ENCODE measurements around the gene TAF4.
"Not testable (repeated sequence)": the region's sequence is repeated elsewhere in the genome, so short reads cannot be mapped to it uniquely, and the experiment has no call there.

TAF4 gene

GRCh38 chr20:61948586-61949362 lies 116.9 kb downstream of the TAF4 start:
- H3K4me3 ChIP-seq (ENCODE audit: low read length) = no peak overlapping the region
- H3K27ac ChIP-seq (ENCODE audit: low read length) = no peak overlapping the region
- no peaks in the 10 kb centered on the region for H3K36me3 ChIP-seq (ENCODE audit: insufficient read depth, low read depth, low read length)

GRCh38 chr20:61948056-61948455 lies 117.6 kb downstream of the TAF4 start:
- H3K36me3 ChIP-seq (ENCODE audit: insufficient read depth, low read depth, low read length); H3K4me1 ChIP-seq (ENCODE audit: insufficient read depth, low read length); H3K27me3 ChIP-seq (ENCODE audit: insufficient read depth, low read length); H3K4me3 ChIP-seq (ENCODE audit: low read length); H3K9me3 ChIP-seq (ENCODE audit: insufficient read depth, low read depth, low read length); H3K27ac ChIP-seq (ENCODE audit: low read length); H3K9ac ChIP-seq (ENCODE audit: low read depth, low read length): not testable (repeated sequence)

More at GRCh38 chr20:61948586-61949362, 116.9 kb downstream of the TAF4 start:
- peaks cover 4% of the 10 kb centered on the region; the same call in 1 of the 2 replicates for H3K4me1 ChIP-seq (ENCODE audit: insufficient read depth, low read length)
- no peaks in the 10 kb centered on the region for H3K27me3 ChIP-seq (ENCODE audit: insufficient read depth, low read length)
- no peak overlapping the region for H3K9ac ChIP-seq (ENCODE audit: low read depth, low read length)
- H3K9me3 ChIP-seq (ENCODE audit: insufficient read depth, low read depth, low read length) = no peaks in the 10 kb centered on the region

- H3K4me3 ChIP-seq (ENCODE audit: low read length); H3K27me3 ChIP-seq (ENCODE audit: insufficient read depth, low read length); H3K36me3 ChIP-seq (ENCODE audit: insufficient read depth, low read depth, low read length); H3K4me1 ChIP-seq (ENCODE audit: insufficient read depth, low read length); H3K27ac ChIP-seq (ENCODE audit: low read length); H3K9me3 ChIP-seq (ENCODE audit: insufficient read depth, low read depth, low read length); H3K9ac ChIP-seq (ENCODE audit: low read depth, low read length): not testable (repeated sequence)
These were observed 120.2 kb downstream of the TAF4 start for GRCh38 chr20:61945495-61945894.

- H3K4me3 ChIP-seq (ENCODE audit: low read length); H3K9me3 ChIP-seq (ENCODE audit: insufficient read depth, low read depth, low read length); H3K4me1 ChIP-seq (ENCODE audit: insufficient read depth, low read length); H3K27ac ChIP-seq (ENCODE audit: low read length); H3K27me3 ChIP-seq (ENCODE audit: insufficient read depth, low read length); H3K9ac ChIP-seq (ENCODE audit: low read depth, low read length); H3K36me3 ChIP-seq (ENCODE audit: insufficient read depth, low read depth, low read length): not testable (repeated sequence)
These were observed 120.7 kb downstream of the TAF4 start for GRCh38 chr20:61944967-61945366.

GRCh38 chr20:61942526-61942925 lies 123.2 kb downstream of the TAF4 start:
- H3K9me3 ChIP-seq (ENCODE audit: insufficient read depth, low read depth, low read length) = no peaks in the 10 kb centered on the region
- H3K4me1 ChIP-seq (ENCODE audit: insufficient read depth, low read length) = no peaks in the 10 kb centered on the region
- no peak overlapping the region for H3K27ac ChIP-seq (ENCODE audit: low read length)
- no peak overlapping the region for H3K4me3 ChIP-seq (ENCODE audit: low read length)
- H3K36me3 ChIP-seq (ENCODE audit: insufficient read depth, low read depth, low read length) = no peaks in the 10 kb centered on the region
- no peak overlapping the region for H3K9ac ChIP-seq (ENCODE audit: low read depth, low read length)
- H3K27me3 ChIP-seq (ENCODE audit: insufficient read depth, low read length) = no peaks in the 10 kb centered on the region

GRCh38 chr20:61941721-61942405 lies 123.8 kb downstream of the TAF4 start:
- Histone ChIP-seq H3K9me3 (ENCODE audit: insufficient read depth, low read depth, low read length) (no peaks in the 10 kb centered on the region), H3K4me3 (ENCODE audit: low read length) (no peak overlapping the region), H3K27ac (ENCODE audit: low read length) (no peak overlapping the region), H3K36me3 (ENCODE audit: insufficient read depth, low read depth, low read length) (no peaks in the 10 kb centered on the region), H3K4me1 (ENCODE audit: insufficient read depth, low read length) (no peaks in the 10 kb centered on the region; the same call in 1 of the 2 replicates), H3K9ac (ENCODE audit: low read depth, low read length) (no peak overlapping the region), H3K27me3 (ENCODE audit: insufficient read depth, low read length) (no peaks in the 10 kb centered on the region)

GRCh38 chr20:61940976-61941720 lies 124.5 kb downstream of the TAF4 start:
- no peak overlapping the region for H3K27ac ChIP-seq (ENCODE audit: low read length)

GRCh38 chr20:61940491-61940890 lies 125.2 kb downstream of the TAF4 start:
- Histone ChIP-seq H3K9me3 (ENCODE audit: insufficient read depth, low read depth, low read length) (no peaks in the 10 kb centered on the region), H3K36me3 (ENCODE audit: insufficient read depth, low read depth, low read length) (no peaks in the 10 kb centered on the region), H3K4me3 (ENCODE audit: low read length) (no peak overlapping the region), H3K4me1 (ENCODE audit: insufficient read depth, low read length) (peaks cover 2% of the 10 kb centered on the region; the same call in 1 of the 2 replicates), H3K27me3 (ENCODE audit: insufficient read depth, low read length) (no peaks in the 10 kb centered on the region), H3K27ac (ENCODE audit: low read length) (no peak overlapping the region), H3K9ac (ENCODE audit: low read depth, low read length) (no peak overlapping the region)

More at GRCh38 chr20:61940976-61941720, 124.5 kb downstream of the TAF4 start:
- Histone ChIP-seq H3K9me3 (ENCODE audit: insufficient read depth, low read depth, low read length) (no peaks in the 10 kb centered on the region), H3K36me3 (ENCODE audit: insufficient read depth, low read depth, low read length) (no peaks in the 10 kb centered on the region), H3K4me3 (ENCODE audit: low read length) (no peak overlapping the region), H3K4me1 (ENCODE audit: insufficient read depth, low read length) (peaks cover 2% of the 10 kb centered on the region; the same call in 1 of the 2 replicates), H3K27me3 (ENCODE audit: insufficient read depth, low read length) (no peaks in the 10 kb centered on the region), H3K9ac (ENCODE audit: low read depth, low read length) (no peak overlapping the region)

- Histone ChIP-seq H3K4me3 (ENCODE audit: low read length) (no peak overlapping the region), H3K9ac (ENCODE audit: low read depth, low read length) (no peak overlapping the region; the same call in 1 of the 2 replicates), H3K9me3 (ENCODE audit: insufficient read depth, low read depth, low read length) (no peaks in the 10 kb centered on the region), H3K36me3 (ENCODE audit: insufficient read depth, low read depth, low read length) (no peaks in the 10 kb centered on the region), H3K27ac (ENCODE audit: low read length) (no peak overlapping the region), H3K4me1 (ENCODE audit: insufficient read depth, low read length) (peaks cover 2% of the 10 kb centered on the region; the same call in 1 of the 2 replicates), H3K27me3 (ENCODE audit: insufficient read depth, low read length) (no peaks in the 10 kb centered on the region)
These were observed 125.9 kb downstream of the TAF4 start for GRCh38 chr20:61939691-61940360.

- Histone ChIP-seq H3K36me3 (ENCODE audit: insufficient read depth, low read depth, low read length) (no peaks in the 10 kb centered on the region), H3K27ac (ENCODE audit: low read length) (no peak overlapping the region), H3K4me1 (ENCODE audit: insufficient read depth, low read length) (peaks cover 2% of the 10 kb centered on the region; the same call in 1 of the 2 replicates), H3K4me3 (ENCODE audit: low read length) (no peak overlapping the region), H3K27me3 (ENCODE audit: insufficient read depth, low read length) (no peaks in the 10 kb centered on the region), H3K9me3 (ENCODE audit: insufficient read depth, low read depth, low read length) (no peaks in the 10 kb centered on the region), H3K9ac (ENCODE audit: low read depth, low read length) (no peak overlapping the region)
These were observed 126.6 kb downstream of the TAF4 start for GRCh38 chr20:61938839-61939690.

All from iPS-20b (cell line).